ENCODE results near the gene GOSR2.

- no peak for TF ChIP-seq EZH2 (IDR thresholded peaks at IDR 0.05; ENCODE audit: low read length)
- TF ChIP-seq, protein P1, sequence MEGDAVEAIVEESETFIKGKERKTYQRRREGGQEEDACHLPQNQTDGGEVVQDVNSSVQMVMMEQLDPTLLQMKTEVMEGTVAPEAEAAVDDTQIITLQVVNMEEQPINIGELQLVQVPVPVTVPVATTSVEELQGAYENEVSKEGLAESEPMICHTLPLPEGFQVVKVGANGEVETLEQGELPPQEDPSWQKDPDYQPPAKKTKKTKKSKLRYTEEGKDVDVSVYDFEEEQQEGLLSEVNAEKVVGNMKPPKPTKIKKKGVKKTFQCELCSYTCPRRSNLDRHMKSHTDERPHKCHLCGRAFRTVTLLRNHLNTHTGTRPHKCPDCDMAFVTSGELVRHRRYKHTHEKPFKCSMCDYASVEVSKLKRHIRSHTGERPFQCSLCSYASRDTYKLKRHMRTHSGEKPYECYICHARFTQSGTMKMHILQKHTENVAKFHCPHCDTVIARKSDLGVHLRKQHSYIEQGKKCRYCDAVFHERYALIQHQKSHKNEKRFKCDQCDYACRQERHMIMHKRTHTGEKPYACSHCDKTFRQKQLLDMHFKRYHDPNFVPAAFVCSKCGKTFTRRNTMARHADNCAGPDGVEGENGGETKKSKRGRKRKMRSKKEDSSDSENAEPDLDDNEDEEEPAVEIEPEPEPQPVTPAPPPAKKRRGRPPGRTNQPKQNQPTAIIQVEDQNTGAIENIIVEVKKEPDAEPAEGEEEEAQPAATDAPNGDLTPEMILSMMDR (optimal IDR thresholded peaks at IDR 0.05 in 1 of 3, IDR thresholded peaks at IDR 0.05 in 1 of 3, conservative IDR thresholded peaks at IDR 0.05 in 1 of 3; ENCODE audit: extremely low read depth in 1 of 3, insufficient read depth in 2 of 3, low read length in 3 of 3), result no peak
Measured at GRCh38 chr17:46950342-46950996, 27.5 kb downstream of the GOSR2 start.

All from keratinocyte (primary cell).